ENCODE data around the gene SP2.

The SP2 gene

GRCh38 chr17:47973541-47973940 lies 77.5 kb downstream of the SP2 start:
- no peak for DNase-seq (ENCODE audit: low read depth)

- DNase-seq (ENCODE audit: low read depth), result no peak
Measured at GRCh38 chr17:47975189-47975822, 79.3 kb downstream of the SP2 start.

GRCh38 chr17:47975823-47976205 lies 79.8 kb downstream of the SP2 start:
- DNase-seq (ENCODE audit: low read depth), result no peak

GRCh38 chr17:47978324-47978723 lies 82.3 kb downstream of the SP2 start:
- no peak for DNase-seq (ENCODE audit: low read depth)

Data from GM04504 (cell line).